ENCODE results near the gene BBX. TPM values are rescaled to one million over a fixed set of nuclear protein-coding genes. Genes with fewer than 3 reads are reported as not detected.

BBX gene
- polyA plus RNA-seq, 1 donor from 2014 or later, result 23.8 TPM

DNA sequence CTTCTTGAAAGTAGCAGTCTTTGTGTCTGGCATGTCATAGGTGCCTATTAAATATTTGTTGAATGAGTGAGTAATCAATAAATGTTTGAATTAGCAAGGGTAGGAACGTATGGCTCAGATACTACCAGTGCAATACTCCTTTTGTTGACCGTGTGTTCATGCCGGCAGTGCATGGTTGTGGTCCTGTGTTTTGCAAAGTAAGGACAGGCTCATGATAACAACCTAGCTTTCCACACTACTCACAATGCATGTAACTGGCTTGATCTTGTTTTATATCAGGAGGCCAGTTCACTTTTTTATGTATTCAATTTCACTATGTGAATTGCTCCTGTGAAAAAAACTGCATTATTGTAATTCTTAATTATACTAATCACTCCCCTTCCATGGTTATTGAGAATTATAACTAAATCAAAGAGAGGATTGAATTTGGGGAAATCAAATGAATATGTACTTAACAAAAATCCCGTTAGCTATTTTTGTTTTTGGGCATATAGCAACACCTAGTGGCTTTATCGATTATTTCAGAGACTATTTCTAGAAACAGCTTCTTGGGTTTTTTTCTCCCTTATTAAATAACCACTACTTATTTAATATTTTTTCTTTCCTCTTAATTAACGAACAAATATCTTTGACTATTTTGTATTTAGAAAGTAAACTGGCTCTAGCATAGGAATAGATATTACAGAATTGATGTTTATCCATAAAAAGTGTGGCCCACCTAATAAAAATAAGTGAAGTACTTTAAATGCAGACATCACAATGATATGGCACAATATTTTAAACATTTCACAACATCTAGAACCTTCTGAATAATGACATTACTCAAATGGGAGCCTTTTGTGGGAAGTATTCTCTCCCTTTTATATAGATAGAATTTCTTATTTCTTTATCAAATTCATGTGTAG lies 218.5 kb downstream of the BBX start:
- H3K9me3 ChIP-seq (ENCODE audit: low read length), result no peaks in the 10 kb centered on the region
- no peaks in the 10 kb centered on the region for H3K36me3 ChIP-seq (ENCODE audit: insufficient read depth, low read length)
- H3F3A ChIP-seq (ENCODE audit: insufficient read depth, low read length, poor library complexity, severe bottlenecking), result no peaks in the 10 kb centered on the region
- no peak overlapping the region for H3K4me2 ChIP-seq (ENCODE audit: low read length)
- no peak overlapping the region for H3K27ac ChIP-seq (ENCODE audit: low read length)
- H3K4me3 ChIP-seq (ENCODE audit: low read length), result no peak overlapping the region
- peak; percentile 91 for TF ChIP-seq SMC3 (conservative IDR thresholded peaks at IDR 0.05; ENCODE audit: poor library complexity)
- TF ChIP-seq, protein P1, sequence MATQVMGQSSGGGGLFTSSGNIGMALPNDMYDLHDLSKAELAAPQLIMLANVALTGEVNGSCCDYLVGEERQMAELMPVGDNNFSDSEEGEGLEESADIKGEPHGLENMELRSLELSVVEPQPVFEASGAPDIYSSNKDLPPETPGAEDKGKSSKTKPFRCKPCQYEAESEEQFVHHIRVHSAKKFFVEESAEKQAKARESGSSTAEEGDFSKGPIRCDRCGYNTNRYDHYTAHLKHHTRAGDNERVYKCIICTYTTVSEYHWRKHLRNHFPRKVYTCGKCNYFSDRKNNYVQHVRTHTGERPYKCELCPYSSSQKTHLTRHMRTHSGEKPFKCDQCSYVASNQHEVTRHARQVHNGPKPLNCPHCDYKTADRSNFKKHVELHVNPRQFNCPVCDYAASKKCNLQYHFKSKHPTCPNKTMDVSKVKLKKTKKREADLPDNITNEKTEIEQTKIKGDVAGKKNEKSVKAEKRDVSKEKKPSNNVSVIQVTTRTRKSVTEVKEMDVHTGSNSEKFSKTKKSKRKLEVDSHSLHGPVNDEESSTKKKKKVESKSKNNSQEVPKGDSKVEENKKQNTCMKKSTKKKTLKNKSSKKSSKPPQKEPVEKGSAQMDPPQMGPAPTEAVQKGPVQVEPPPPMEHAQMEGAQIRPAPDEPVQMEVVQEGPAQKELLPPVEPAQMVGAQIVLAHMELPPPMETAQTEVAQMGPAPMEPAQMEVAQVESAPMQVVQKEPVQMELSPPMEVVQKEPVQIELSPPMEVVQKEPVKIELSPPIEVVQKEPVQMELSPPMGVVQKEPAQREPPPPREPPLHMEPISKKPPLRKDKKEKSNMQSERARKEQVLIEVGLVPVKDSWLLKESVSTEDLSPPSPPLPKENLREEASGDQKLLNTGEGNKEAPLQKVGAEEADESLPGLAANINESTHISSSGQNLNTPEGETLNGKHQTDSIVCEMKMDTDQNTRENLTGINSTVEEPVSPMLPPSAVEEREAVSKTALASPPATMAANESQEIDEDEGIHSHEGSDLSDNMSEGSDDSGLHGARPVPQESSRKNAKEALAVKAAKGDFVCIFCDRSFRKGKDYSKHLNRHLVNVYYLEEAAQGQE (IDR thresholded peaks at IDR 0.05; ENCODE audit: borderline replicate concordance), result no peak
- TF ChIP-seq, protein P2, sequence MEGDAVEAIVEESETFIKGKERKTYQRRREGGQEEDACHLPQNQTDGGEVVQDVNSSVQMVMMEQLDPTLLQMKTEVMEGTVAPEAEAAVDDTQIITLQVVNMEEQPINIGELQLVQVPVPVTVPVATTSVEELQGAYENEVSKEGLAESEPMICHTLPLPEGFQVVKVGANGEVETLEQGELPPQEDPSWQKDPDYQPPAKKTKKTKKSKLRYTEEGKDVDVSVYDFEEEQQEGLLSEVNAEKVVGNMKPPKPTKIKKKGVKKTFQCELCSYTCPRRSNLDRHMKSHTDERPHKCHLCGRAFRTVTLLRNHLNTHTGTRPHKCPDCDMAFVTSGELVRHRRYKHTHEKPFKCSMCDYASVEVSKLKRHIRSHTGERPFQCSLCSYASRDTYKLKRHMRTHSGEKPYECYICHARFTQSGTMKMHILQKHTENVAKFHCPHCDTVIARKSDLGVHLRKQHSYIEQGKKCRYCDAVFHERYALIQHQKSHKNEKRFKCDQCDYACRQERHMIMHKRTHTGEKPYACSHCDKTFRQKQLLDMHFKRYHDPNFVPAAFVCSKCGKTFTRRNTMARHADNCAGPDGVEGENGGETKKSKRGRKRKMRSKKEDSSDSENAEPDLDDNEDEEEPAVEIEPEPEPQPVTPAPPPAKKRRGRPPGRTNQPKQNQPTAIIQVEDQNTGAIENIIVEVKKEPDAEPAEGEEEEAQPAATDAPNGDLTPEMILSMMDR (IDR thresholded peaks at IDR 0.05; ENCODE audit: poor library complexity, severe bottlenecking), result peak; percentile 81
- TF ChIP-seq RAD21 (conservative IDR thresholded peaks at IDR 0.05), result peak; percentile 89
- H4K20me1 ChIP-seq (ENCODE audit: insufficient read depth), result no peaks in the 10 kb centered on the region
- no peaks in the 10 kb centered on the region for H3K79me2 ChIP-seq (replicated peaks; ENCODE audit: insufficient read depth, low read length)
- no peak overlapping the region for H3K9ac ChIP-seq (ENCODE audit: low read length)
- H2AFZ ChIP-seq (ENCODE audit: low read depth, low read length), result no peak overlapping the region
- H3K27me3 ChIP-seq (ENCODE audit: insufficient read depth, low read depth, low read length), result no peaks in the 10 kb centered on the region
- no peaks in the 10 kb centered on the region for H3K9me2 ChIP-seq (ENCODE audit: insufficient read depth, low read length)

DNA sequence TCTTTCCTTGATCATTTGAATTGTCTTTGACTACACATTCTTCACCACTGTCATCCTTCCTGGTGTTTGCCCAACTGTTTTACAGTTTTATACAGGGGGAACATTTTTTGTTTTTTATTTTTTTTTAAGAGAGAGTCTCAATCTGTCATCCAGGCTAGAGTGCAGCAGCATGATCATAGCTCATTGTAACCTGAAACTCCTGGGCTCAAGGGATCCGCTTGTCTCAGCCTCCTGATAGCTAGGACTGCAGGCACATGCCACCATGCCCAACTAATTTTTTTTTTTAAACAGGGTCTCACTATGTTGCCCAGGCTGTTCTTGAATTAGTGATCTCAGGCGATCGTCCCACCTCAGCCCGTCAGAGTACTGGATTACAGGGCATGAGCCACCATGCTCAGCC lies 222.6 kb downstream of the BBX start:
- no peaks in the 10 kb centered on the region for H3F3A ChIP-seq (ENCODE audit: insufficient read depth, low read length, poor library complexity, severe bottlenecking)

More for the DNA sequence above, 222.6 kb downstream of the BBX start:
- no peaks in the 10 kb centered on the region for H3K36me3 ChIP-seq (ENCODE audit: insufficient read depth, low read length)
- H2AFZ ChIP-seq (ENCODE audit: low read depth, low read length), result no peak overlapping the region
- H3K79me2 ChIP-seq (replicated peaks; ENCODE audit: insufficient read depth, low read length), result no peaks in the 10 kb centered on the region
- H3K27me3 ChIP-seq (ENCODE audit: insufficient read depth, low read depth, low read length), result no peaks in the 10 kb centered on the region
- no peak overlapping the region for H3K27ac ChIP-seq (ENCODE audit: low read length)
- no peaks in the 10 kb centered on the region for H3K9me2 ChIP-seq (ENCODE audit: insufficient read depth, low read length)
- H3K4me2 ChIP-seq (ENCODE audit: low read length), result no peak overlapping the region
- TF ChIP-seq EP300 (conservative IDR thresholded peaks at IDR 0.05; ENCODE audit: poor library complexity, severe bottlenecking), result no peak
- no peak for TF ChIP-seq RAD21 (conservative IDR thresholded peaks at IDR 0.05)
- TF ChIP-seq EZH2 (IDR thresholded peaks at IDR 0.05; ENCODE audit: borderline replicate concordance, insufficient read depth, low read length, poor library complexity, severe bottlenecking), result no peak
- TF ChIP-seq, protein P2 (IDR thresholded peaks at IDR 0.05; ENCODE audit: poor library complexity, severe bottlenecking), result no peak
- no peak for TF ChIP-seq POLR2AphosphoS5 (IDR thresholded peaks at IDR 0.05)
- TF ChIP-seq, protein P1 (IDR thresholded peaks at IDR 0.05; ENCODE audit: borderline replicate concordance), result no peak
- no peak for TF ChIP-seq MXI1 (conservative IDR thresholded peaks at IDR 0.05; ENCODE audit: poor library complexity, severe bottlenecking)
- TF ChIP-seq SMC3 (conservative IDR thresholded peaks at IDR 0.05; ENCODE audit: poor library complexity), result no peak
- TF ChIP-seq TAF1 (IDR thresholded peaks at IDR 0.05; ENCODE audit: low read depth), result no peak
- H4K20me1 ChIP-seq (ENCODE audit: insufficient read depth), result no peaks in the 10 kb centered on the region
- no peak overlapping the region for H3K9ac ChIP-seq (ENCODE audit: low read length)
- no peak overlapping the region for H3K4me3 ChIP-seq (ENCODE audit: low read length)
- H3K9me3 ChIP-seq (ENCODE audit: low read length), result no peaks in the 10 kb centered on the region

Data from neural cell (in vitro differentiated cells).